GM23338 (cell line): ENCODE measurements around the gene TAF13. TPM values are rescaled to one million over a fixed set of nuclear protein-coding genes. Genes with fewer than 3 reads are reported as not detected.

Experiments
- ATAC-seq: fragments of 200-7000 bp; cut with Tn5 transposase; 3 replicates; pipeline ENCODE4 v1.9.1; 2020
- DNase-seq: peaks from one replicate; pipeline ENCODE4 v3.0.0-alpha.2; 2015; ENCODE audit warnings: low spot score
- H2AFZ ChIP-seq: fragments of 200-600 bp; sonication (generic); 2 replicates; pipeline ENCODE4 v1.8.0; 2016; ENCODE audit warnings: antibody characterized with exemption, mild to moderate bottlenecking, moderate library complexity
- H3F3A ChIP-seq: fragments of 200-600 bp; sonication (generic); replicated peaks from 2 replicates; pipeline ENCODE4 v1.8.0; 2017; ENCODE audit warnings: antibody characterized with exemption, mixed run types, low read depth
- H3K27ac ChIP-seq: fragments of 200-600 bp; sonication (generic); 2 replicates; pipeline ENCODE4 v1.6.1; 2016; ENCODE audit warnings: low read depth
- H3K27me3 ChIP-seq: fragments of 200-600 bp; sonication (generic); 2 replicates; pipeline ENCODE4 v1.8.0; 2016; ENCODE audit warnings: mild to moderate bottlenecking, mixed run types, moderate library complexity; ENCODE audit not compliant: insufficient read depth
- H3K36me3 ChIP-seq: fragments of 200-600 bp; sonication (generic); 2 replicates; pipeline ENCODE4 v1.8.0; 2016; ENCODE audit warnings: mild to moderate bottlenecking; ENCODE audit not compliant: insufficient read depth
- H3K4me1 ChIP-seq: fragments of 200-600 bp; sonication (generic); 2 replicates; pipeline ENCODE4 v1.8.0; 2016; ENCODE audit warnings: mild to moderate bottlenecking, moderate library complexity; ENCODE audit not compliant: insufficient read depth
- H3K4me2 ChIP-seq: fragments of 200-600 bp; sonication (generic); 2 replicates; pipeline ENCODE4 v1.7.1; 2017; ENCODE audit warnings: mixed run types
- H3K4me3 ChIP-seq: fragments of 200-600 bp; sonication (generic); 2 replicates; pipeline ENCODE4 v1.6.1; 2016; ENCODE audit warnings: mixed run types
- H3K79me2 ChIP-seq: fragments of 200-600 bp; sonication (generic); replicated peaks from 2 replicates; pipeline ENCODE4 v1.8.0; 2017; ENCODE audit warnings: mild to moderate bottlenecking; ENCODE audit not compliant: insufficient read depth
- H3K9me2 ChIP-seq: fragments of 200-600 bp; sonication (generic); 2 replicates; pipeline ENCODE4 v1.8.0; 2017; ENCODE audit not compliant: insufficient read depth
- H4K20me1 ChIP-seq: fragments of 200-600 bp; sonication (generic); replicated peaks from 2 replicates; pipeline ENCODE4 v1.8.0; 2017; ENCODE audit warnings: mild to moderate bottlenecking; ENCODE audit not compliant: insufficient read depth
- H3K27ac Mint-ChIP-seq: 2 replicates; pipeline ENCODE4 v1.8.0; 2020; ENCODE audit warnings: inconsistent platforms, mild to moderate bottlenecking, moderate library complexity, mixed read lengths
- H3K27me3 Mint-ChIP-seq: 3 replicates; pipeline ENCODE4 v1.8.0; 2022; ENCODE audit warnings: low read depth, mild to moderate bottlenecking, moderate library complexity, mixed read lengths, inconsistent platforms; ENCODE audit not compliant: insufficient read depth, poor library complexity
- H3K36me3 Mint-ChIP-seq: 3 replicates; pipeline ENCODE4 v1.8.0; 2021; ENCODE audit warnings: low read depth, mild to moderate bottlenecking, inconsistent platforms, moderate library complexity, mixed read lengths
- H3K4me1 Mint-ChIP-seq: 3 replicates; pipeline ENCODE4 v1.8.0; 2020; ENCODE audit warnings: mild to moderate bottlenecking, inconsistent platforms, mixed read lengths
- H3K4me3 Mint-ChIP-seq: 3 replicates; pipeline ENCODE4 v1.8.0; 2021; ENCODE audit warnings: moderate library complexity, mild to moderate bottlenecking, inconsistent platforms, mixed read lengths
- H3K9me3 Mint-ChIP-seq: 3 replicates; pipeline ENCODE4 v1.8.0; 2020; ENCODE audit warnings: moderate library complexity, mild to moderate bottlenecking, inconsistent platforms, mixed read lengths
- CREB1 ChIP-seq: fragments of 250-450 bp; sonication (Bioruptor Pico); IDR thresholded peaks from 2 replicates; pipeline ENCODE4 v1.5.0; 2020; ENCODE audit warnings: low read depth, mild to moderate bottlenecking, moderate library complexity
- EZH2phosphoT487 ChIP-seq: fragments of 200-600 bp; sonication (generic); IDR thresholded peaks from one replicate; pipeline ENCODE4 v1.8.1; 2018; ENCODE audit warnings: antibody characterized with exemption; ENCODE audit not compliant: unreplicated experiment
- JUNB ChIP-seq: IDR thresholded peaks from one replicate; pipeline ENCODE4 v1.6.1; 2016; ENCODE audit warnings: antibody characterized with exemption; ENCODE audit not compliant: unreplicated experiment
- NANOG ChIP-seq: IDR thresholded peaks from 2 replicates; pipeline ENCODE4 v1.6.1; 2016; ENCODE audit warnings: antibody characterized with exemption, borderline replicate concordance
- POLR2AphosphoS5 ChIP-seq: IDR thresholded peaks from 2 replicates; pipeline ENCODE4 v1.6.1; 2016; ENCODE audit warnings: antibody characterized with exemption, low read depth
- STAT1 ChIP-seq: IDR thresholded peaks from one replicate; pipeline ENCODE4 v1.6.1; 2016; ENCODE audit warnings: antibody characterized with exemption; ENCODE audit not compliant: unreplicated experiment
- ZNF114 ChIP-seq: fragments of 250-450 bp; sonication (Bioruptor Pico); IDR thresholded peaks from 2 replicates; pipeline ENCODE4 v1.5.0; 2020; ENCODE audit warnings: mild to moderate bottlenecking, moderate library complexity
- ZNF331 ChIP-seq: fragments of 250-450 bp; sonication (Bioruptor Pico); IDR thresholded peaks from 2 replicates; pipeline ENCODE4 v1.5.0; 2020; ENCODE audit warnings: low read depth, mild to moderate bottlenecking, moderate library complexity
- polyA plus RNA-seq: library from polyadenylated mRNA; unstranded; fragments of >200 nt; fragmentation: Nextera tagmentation; extraction: Ambion mirVana; gene quantifications from 2 replicates; pipeline ENCODE4 v1.2.1, GENCODE V29; 2016
- total RNA-seq: library from RNA; depleted of rRNA; stranded (reverse); fragments of >200 nt; shearing (Covaris generic); gene quantifications from 2 replicates; pipeline ENCODE4 v1.2.3, GENCODE V29; 2014
- TF ChIP-seq, protein P1 (sequence below), 2 experiments: fragments of 200-600 bp in 1 of 2; sonication (generic) in 1 of 2; conservative IDR thresholded peaks; 2 replicates each; pipeline versions ENCODE4 v1.5.1 to v1.6.1; 2016 to 2017; ENCODE audit warnings: antibody characterized with exemption in 2 of 2, low read depth in 2 of 2, mild to moderate bottlenecking in 2 of 2, moderate library complexity in 1 of 2
- TF ChIP-seq, protein P2 (sequence below): fragments of 250-450 bp; sonication (Bioruptor Pico); IDR thresholded peaks from 2 replicates; pipeline ENCODE4 v1.5.0; 2020; ENCODE audit warnings: mild to moderate bottlenecking, moderate library complexity
- TF ChIP-seq, protein P3 (sequence below): IDR thresholded peaks from 2 replicates; pipeline ENCODE4 v1.6.1; 2016; ENCODE audit warnings: antibody characterized with exemption

TAF13 gene
- total and polyA plus RNA-seq, 2 experiments from 2014 or later, result 43.7 to 55.8 TPM

DNA sequence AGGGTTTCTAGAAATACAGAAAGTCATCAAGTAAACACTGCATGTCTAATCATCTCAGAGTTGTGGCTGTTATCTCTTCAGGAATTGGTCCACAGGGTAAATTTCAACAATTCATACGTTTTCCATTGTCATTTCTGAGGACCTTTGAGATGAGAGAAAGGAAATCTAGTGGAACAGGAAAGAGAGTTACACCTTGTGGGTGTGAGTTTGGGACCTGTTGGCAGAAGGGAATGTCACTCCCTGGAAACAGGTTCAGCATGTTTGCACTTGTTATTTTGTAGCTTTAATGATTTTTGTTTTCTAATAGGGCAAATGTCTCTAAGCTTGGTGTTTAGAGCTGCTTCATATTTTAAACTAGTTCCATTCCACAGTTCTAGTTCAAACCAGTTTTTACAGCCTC, 20.3 kb upstream of the TAF13 start:
- TF ChIP-seq STAT1 (no peak), NANOG (no peak), ZNF114 (CRISPR knock-in tag) (no peak)
- TF ChIP-seq, protein P1, sequence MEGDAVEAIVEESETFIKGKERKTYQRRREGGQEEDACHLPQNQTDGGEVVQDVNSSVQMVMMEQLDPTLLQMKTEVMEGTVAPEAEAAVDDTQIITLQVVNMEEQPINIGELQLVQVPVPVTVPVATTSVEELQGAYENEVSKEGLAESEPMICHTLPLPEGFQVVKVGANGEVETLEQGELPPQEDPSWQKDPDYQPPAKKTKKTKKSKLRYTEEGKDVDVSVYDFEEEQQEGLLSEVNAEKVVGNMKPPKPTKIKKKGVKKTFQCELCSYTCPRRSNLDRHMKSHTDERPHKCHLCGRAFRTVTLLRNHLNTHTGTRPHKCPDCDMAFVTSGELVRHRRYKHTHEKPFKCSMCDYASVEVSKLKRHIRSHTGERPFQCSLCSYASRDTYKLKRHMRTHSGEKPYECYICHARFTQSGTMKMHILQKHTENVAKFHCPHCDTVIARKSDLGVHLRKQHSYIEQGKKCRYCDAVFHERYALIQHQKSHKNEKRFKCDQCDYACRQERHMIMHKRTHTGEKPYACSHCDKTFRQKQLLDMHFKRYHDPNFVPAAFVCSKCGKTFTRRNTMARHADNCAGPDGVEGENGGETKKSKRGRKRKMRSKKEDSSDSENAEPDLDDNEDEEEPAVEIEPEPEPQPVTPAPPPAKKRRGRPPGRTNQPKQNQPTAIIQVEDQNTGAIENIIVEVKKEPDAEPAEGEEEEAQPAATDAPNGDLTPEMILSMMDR (conservative IDR thresholded peaks at IDR 0.05; ENCODE audit: low read depth in 2 of 2), result no peak
- no peak overlapping the region for H3K27ac ChIP-seq
- no peak overlapping the region for H2AFZ ChIP-seq
- H3F3A ChIP-seq, result no peaks in the 10 kb centered on the region; the same call in 1 of the 2 replicates
- peaks cover 31% of the 10 kb centered on the region for H3K79me2 ChIP-seq
- no peaks in the 10 kb centered on the region for H3K9me2 ChIP-seq
- no peak overlapping the region for H3K27ac Mint-ChIP-seq
- no peak overlapping the region for H3K4me3 Mint-ChIP-seq
- H3K4me1 ChIP-seq, result peaks cover 7% of the 10 kb centered on the region
- ATAC-seq (no peak), DNase-seq (no peak)
- H3K27me3 Mint-ChIP-seq, result peaks cover 14% of the 10 kb centered on the region
- peaks cover 12% of the 10 kb centered on the region for H3K4me1 Mint-ChIP-seq
- H3K27me3 ChIP-seq, result no peaks in the 10 kb centered on the region
- H3K4me2 ChIP-seq, result no peak overlapping the region
- peaks cover 3% of the 10 kb centered on the region; the same call in 1 of the 2 replicates for H4K20me1 ChIP-seq
- peaks cover 23% of the 10 kb centered on the region for H3K36me3 Mint-ChIP-seq
- H3K36me3 ChIP-seq, result no peaks in the 10 kb centered on the region
- H3K9me3 Mint-ChIP-seq, result peaks cover 2% of the 10 kb centered on the region; the same call in 1 of the 3 replicates
- H3K4me3 ChIP-seq, result no peak overlapping the region

DNA sequence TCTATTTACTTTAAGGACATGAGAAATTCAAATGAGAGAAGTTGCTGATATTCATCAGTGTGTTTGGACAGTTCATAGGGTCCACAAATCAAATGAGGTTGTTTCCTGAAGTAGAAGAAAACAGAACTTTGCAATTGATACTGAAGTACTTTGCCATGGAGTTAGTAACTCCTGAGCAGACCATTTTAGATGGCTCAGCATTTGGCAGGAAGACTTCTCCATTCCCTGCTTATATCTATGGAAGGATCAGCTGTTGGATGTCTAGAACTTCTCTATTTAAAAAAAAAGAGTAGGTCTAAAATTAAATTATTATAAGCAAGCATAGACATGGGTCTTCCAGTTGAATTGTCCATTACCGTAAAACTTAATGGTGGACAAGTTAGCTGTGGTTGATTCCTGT, 19.8 kb upstream of the TAF13 start:
- Histone ChIP-seq H2AFZ (no peak overlapping the region), H3K4me2 (no peak overlapping the region), H3F3A (no peaks in the 10 kb centered on the region; the same call in 1 of the 2 replicates), H3K36me3 (no peaks in the 10 kb centered on the region), H3K9me2 (no peaks in the 10 kb centered on the region), H3K27ac (no peak overlapping the region), H3K4me3 (no peak overlapping the region), H3K4me1 (peaks cover 7% of the 10 kb centered on the region), H3K27me3 (no peaks in the 10 kb centered on the region), H3K79me2 (peaks cover 26% of the 10 kb centered on the region), H4K20me1 (no peaks in the 10 kb centered on the region; the same call in 1 of the 2 replicates)
- DNase-seq (no peak), ATAC-seq (no peak)
- peaks cover 14% of the 10 kb centered on the region for H3K27me3 Mint-ChIP-seq
- peaks cover 12% of the 10 kb centered on the region for H3K4me1 Mint-ChIP-seq
- peaks cover 18% of the 10 kb centered on the region for H3K36me3 Mint-ChIP-seq
- no peak overlapping the region for H3K27ac Mint-ChIP-seq
- H3K4me3 Mint-ChIP-seq, result no peak overlapping the region
- peaks cover 2% of the 10 kb centered on the region; the same call in 1 of the 3 replicates for H3K9me3 Mint-ChIP-seq
- no peak for TF ChIP-seq EZH2phosphoT487
- TF ChIP-seq, protein P1 (conservative IDR thresholded peaks at IDR 0.05; ENCODE audit: low read depth in 2 of 2), result no peak
- TF ChIP-seq POLR2AphosphoS5, result no peak
- no peak for TF ChIP-seq JUNB
- TF ChIP-seq, protein P2, sequence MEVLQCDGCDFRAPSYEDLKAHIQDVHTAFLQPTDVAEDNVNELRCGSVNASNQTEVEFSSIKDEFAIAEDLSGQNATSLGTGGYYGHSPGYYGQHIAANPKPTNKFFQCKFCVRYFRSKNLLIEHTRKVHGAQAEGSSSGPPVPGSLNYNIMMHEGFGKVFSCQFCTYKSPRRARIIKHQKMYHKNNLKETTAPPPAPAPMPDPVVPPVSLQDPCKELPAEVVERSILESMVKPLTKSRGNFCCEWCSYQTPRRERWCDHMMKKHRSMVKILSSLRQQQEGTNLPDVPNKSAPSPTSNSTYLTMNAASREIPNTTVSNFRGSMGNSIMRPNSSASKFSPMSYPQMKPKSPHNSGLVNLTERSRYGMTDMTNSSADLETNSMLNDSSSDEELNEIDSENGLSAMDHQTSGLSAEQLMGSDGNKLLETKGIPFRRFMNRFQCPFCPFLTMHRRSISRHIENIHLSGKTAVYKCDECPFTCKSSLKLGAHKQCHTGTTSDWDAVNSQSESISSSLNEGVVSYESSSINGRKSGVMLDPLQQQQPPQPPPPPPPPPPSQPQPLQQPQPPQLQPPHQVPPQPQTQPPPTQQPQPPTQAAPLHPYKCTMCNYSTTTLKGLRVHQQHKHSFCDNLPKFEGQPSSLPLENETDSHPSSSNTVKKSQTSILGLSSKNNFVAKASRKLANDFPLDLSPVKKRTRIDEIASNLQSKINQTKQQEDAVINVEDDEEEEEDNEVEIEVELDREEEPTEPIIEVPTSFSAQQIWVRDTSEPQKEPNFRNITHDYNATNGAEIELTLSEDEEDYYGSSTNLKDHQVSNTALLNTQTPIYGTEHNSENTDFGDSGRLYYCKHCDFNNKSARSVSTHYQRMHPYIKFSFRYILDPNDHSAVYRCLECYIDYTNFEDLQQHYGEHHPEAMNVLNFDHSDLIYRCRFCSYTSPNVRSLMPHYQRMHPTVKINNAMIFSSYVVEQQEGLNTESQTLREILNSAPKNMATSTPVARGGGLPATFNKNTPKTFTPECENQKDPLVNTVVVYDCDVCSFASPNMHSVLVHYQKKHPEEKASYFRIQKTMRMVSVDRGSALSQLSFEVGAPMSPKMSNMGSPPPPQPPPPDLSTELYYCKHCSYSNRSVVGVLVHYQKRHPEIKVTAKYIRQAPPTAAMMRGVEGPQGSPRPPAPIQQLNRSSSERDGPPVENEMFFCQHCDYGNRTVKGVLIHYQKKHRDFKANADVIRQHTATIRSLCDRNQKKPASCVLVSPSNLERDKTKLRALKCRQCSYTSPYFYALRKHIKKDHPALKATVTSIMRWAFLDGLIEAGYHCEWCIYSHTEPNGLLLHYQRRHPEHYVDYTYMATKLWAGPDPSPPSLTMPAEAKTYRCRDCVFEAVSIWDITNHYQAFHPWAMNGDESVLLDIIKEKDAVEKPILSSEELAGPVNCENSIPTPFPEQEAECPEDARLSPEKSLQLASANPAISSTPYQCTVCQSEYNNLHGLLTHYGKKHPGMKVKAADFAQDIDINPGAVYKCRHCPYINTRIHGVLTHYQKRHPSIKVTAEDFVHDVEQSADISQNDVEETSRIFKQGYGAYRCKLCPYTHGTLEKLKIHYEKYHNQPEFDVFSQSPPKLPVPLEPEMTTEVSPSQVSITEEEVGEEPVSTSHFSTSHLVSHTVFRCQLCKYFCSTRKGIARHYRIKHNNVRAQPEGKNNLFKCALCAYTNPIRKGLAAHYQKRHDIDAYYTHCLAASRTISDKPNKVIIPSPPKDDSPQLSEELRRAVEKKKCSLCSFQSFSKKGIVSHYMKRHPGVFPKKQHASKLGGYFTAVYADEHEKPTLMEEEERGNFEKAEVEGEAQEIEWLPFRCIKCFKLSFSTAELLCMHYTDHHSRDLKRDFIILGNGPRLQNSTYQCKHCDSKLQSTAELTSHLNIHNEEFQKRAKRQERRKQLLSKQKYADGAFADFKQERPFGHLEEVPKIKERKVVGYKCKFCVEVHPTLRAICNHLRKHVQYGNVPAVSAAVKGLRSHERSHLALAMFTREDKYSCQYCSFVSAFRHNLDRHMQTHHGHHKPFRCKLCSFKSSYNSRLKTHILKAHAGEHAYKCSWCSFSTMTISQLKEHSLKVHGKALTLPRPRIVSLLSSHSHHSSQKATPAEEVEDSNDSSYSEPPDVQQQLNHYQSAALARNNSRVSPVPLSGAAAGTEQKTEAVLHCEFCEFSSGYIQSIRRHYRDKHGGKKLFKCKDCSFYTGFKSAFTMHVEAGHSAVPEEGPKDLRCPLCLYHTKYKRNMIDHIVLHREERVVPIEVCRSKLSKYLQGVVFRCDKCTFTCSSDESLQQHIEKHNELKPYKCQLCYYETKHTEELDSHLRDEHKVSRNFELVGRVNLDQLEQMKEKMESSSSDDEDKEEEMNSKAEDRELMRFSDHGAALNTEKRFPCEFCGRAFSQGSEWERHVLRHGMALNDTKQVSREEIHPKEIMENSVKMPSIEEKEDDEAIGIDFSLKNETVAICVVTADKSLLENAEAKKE (CRISPR knock-in tag), result no peak
- TF ChIP-seq CREB1 (CRISPR knock-in tag), result no peak
- no peak for TF ChIP-seq NANOG
- no peak for TF ChIP-seq ZNF331 (CRISPR knock-in tag)
- TF ChIP-seq STAT1, result no peak
- TF ChIP-seq, protein P3, sequence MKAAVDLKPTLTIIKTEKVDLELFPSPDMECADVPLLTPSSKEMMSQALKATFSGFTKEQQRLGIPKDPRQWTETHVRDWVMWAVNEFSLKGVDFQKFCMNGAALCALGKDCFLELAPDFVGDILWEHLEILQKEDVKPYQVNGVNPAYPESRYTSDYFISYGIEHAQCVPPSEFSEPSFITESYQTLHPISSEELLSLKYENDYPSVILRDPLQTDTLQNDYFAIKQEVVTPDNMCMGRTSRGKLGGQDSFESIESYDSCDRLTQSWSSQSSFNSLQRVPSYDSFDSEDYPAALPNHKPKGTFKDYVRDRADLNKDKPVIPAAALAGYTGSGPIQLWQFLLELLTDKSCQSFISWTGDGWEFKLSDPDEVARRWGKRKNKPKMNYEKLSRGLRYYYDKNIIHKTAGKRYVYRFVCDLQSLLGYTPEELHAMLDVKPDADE, result no peak
